Ascending aorta (tissue), 2 donors: Measurements from ENCODE around the gene MISP3. TPM values are rescaled to one million over a fixed set of nuclear protein-coding genes. Genes with fewer than 3 reads are reported as not detected.
"Not testable (repeated sequence)": the region's sequence is repeated elsewhere in the genome, so short reads cannot be mapped to it uniquely, and the experiment has no call there.

Experiments used
- DNase-seq, 2 donors: peaks; one replicate each; pipeline ENCODE4 v3.0.0-alpha.2; 2019; ENCODE audit warnings: low spot score in 2 of 2
- H3K27ac ChIP-seq, 2 donors: fragments of 200-600 bp; sonication (generic); one replicate each; pipeline ENCODE4 v1.5.1; 2016 to 2017; ENCODE audit warnings: mild to moderate bottlenecking in 1 of 2
- H3K27me3 ChIP-seq: fragments of 200-600 bp; sonication (generic); one replicate; pipeline ENCODE4 v1.5.1; 2017
- H3K36me3 ChIP-seq, 2 donors: fragments of 200-600 bp; sonication (generic); one replicate each; pipeline ENCODE4 v1.5.1; 2016
- H3K4me1 ChIP-seq, 2 donors: fragments of 200-600 bp; sonication (generic); one replicate each; pipeline ENCODE4 v1.5.1; 2016 to 2017; ENCODE audit warnings: mild to moderate bottlenecking in 1 of 2
- H3K4me3 ChIP-seq, 2 donors: fragments of 200-600 bp; sonication (generic); one replicate each; pipeline ENCODE4 v1.5.1; 2016 to 2017; ENCODE audit warnings: mild to moderate bottlenecking in 1 of 2
- H3K9me3 ChIP-seq, 2 donors: fragments of 200-600 bp; sonication (generic); one replicate each; pipeline ENCODE4 v1.5.1; 2016
- CTCF ChIP-seq, 3 experiments: fragments of 200-600 bp in 2 of 3; fragments of 450-650 bp in 1 of 3; sonication (generic) in 2 of 3; IDR thresholded peaks; one replicate each; pipeline ENCODE4 v1.5.1; 2016 to 2019; ENCODE audit warnings: antibody characterized with exemption in 3 of 3, mild to moderate bottlenecking in 1 of 3, moderate library complexity in 1 of 3
- intact Hi-C: fragments of 100-400 bp; cut with DNase I; formaldehyde crosslinking; loops from one replicate; pipeline ENCODE4 v1.15.1; 2023
- total RNA-seq: library from RNA; depleted of rRNA; stranded (reverse); fragments of >200 nt; gene quantifications from one replicate; pipeline ENCODE4 v1.1.0, GENCODE V29; 2016

MISP3 gene
- total RNA-seq, 1 donor from 2014 or later: 6.0 TPM

DNA sequence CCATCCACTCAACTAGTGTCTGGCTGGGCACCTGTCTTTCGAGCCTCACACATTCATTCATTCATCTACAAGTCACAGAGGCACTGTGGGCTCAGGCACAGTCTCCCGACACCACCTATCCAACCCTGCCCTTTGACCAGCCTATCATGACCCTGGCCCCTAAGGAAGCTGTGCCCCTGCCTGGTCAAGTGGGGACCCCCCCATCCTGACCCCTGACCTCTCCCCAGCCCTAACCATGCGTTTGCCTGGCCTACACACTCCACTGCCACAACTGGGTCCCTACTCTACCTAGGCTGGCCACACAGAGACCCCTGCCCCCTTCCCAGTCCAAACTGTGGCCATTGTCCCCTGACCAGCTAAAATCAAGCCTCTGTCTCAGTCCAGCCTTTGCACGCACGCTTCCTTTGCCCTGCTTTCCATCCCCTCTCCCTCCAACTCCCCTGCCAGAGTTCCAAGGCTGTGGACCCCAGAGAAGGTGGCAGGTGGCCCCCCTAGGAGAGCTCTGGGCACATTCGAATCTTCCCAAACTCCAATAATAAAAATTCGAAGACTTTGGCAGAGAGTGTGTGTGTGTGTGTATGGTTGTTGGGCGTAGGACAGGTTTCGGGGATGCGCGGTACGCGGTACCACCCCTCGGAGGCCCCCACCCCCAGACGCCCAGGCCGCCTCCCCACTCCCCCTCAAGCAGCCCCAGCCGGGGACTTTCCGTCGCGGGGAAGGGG lies 41.4 kb upstream of the MISP3 start:
- TF ChIP-seq CTCF (IDR thresholded peaks at IDR 0.05): no peak
- Histone ChIP-seq H3K4me3 (peak overlapping the region; percentile 50 to 71), H3K9me3 (no peaks in the 10 kb centered on the region), H3K36me3 (no peaks in the 10 kb centered on the region), H3K27ac (peak overlapping the region in 1 of 2 donors; percentile 38), H3K4me1 (peaks cover 0 to 7% of the 10 kb centered on the region in 2 donors), H3K27me3 (no peaks in the 10 kb centered on the region)
- no peak for DNase-seq
- intact Hi-C loops: no loop called here

DNA sequence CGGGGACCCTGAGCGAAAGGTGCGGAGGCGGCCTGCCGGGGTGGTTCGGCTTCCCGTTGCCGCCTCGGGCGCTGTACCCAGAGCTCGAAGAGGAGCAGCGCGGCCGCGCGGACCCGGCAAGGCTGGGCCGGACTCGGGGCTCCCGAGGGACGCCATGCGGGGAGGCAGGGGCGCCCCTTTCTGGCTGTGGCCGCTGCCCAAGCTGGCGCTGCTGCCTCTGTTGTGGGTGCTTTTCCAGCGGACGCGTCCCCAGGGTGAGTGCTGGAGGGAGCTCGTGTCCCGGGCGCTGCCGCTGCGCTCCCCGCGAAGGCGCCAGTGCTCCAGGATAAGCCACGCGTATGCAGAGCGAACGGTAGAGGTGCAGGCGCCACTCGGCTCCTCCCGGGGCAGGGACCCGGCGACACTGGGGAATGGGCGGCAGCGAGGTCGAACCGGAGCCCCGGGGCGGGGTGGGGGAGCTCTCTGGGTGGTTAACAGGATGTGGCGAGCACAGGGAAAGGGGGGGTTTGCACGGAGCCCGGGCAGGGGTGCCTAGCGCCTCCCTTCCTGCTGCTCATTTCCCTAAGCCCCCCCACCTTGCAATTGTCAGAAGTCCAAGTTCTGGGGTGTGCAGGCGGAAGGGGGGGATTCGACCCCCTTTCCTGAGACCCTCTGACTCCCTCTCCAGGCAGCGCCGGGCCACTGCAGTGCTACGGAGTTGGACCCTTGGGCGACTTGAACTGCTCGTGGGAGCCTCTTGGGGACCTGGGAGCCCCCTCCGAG lies 40.7 kb upstream of the MISP3 start, which contains the start of gene IL27RA:
Gene IL27RA (plus strand): TSS at position 44 of the 762 bp plus-strand sequence. CDS start 111 bp downstream, at position 155.
- DNase-seq: peak in 1 of 2 donors; percentile 72
- H3K4me1 ChIP-seq: peaks cover 0 to 7% of the 10 kb centered on the region in 2 donors
- peak within 1 kb of the TSS; percentile 50 to 71 for H3K4me3 ChIP-seq
- TF ChIP-seq CTCF (IDR thresholded peaks at IDR 0.05): peak in 2 of 3 experiments; percentile 36 to 51
- no peaks in the 10 kb centered on the region for H3K36me3 ChIP-seq
- H3K27ac ChIP-seq: peak within 1 kb of the TSS in 1 of 2 donors; percentile 38
- intact Hi-C loops: no loop called here
- H3K9me3 ChIP-seq: no peaks in the 10 kb centered on the region
- H3K27me3 ChIP-seq: no peaks in the 10 kb centered on the region

GRCh38 chr19:14033946-14034345 lies 38.6 kb upstream of the MISP3 start:
- H3K4me3 ChIP-seq: no peak overlapping the region
- intact Hi-C loops: no loop called here
- TF ChIP-seq CTCF (IDR thresholded peaks at IDR 0.05): no peak
- no peaks in the 10 kb centered on the region for H3K27me3 ChIP-seq
- H3K9me3 ChIP-seq: no peaks in the 10 kb centered on the region
- peaks cover 0 to 7% of the 10 kb centered on the region in 2 donors for H3K4me1 ChIP-seq
- no peak for DNase-seq
- no peaks in the 10 kb centered on the region for H3K36me3 ChIP-seq
- H3K27ac ChIP-seq: no peak overlapping the region

GRCh38 chr19:14035159-14035558 lies 37.4 kb upstream of the MISP3 start:
- H3K27me3 ChIP-seq, DNase-seq, H3K27ac ChIP-seq, H3K4me3 ChIP-seq, intact Hi-C loops, H3K9me3 ChIP-seq, H3K36me3 ChIP-seq, H3K4me1 ChIP-seq: not testable (repeated sequence)

DNA sequence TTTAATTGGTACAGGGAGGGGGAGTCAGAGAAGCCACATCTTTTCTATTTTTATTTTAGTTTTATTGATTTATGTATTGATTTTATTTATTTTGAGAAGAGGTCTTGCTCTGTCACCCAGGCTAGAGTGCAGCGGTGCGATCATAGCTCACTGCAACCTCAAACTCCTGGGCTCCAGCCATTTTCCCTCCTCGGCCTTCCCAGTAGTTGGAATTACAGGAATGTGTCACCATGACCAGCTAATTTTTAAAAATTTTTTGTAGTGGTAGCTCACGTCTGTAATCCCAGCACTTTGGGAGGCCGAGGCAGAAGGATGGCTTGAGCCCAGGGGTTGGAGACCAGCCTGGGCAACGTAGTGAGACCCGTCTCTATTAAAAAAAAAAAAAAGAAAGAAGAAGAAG lies 36.9 kb upstream of the MISP3 start:
- H3K27me3 ChIP-seq: no peaks in the 10 kb centered on the region
- no peak overlapping the region for H3K27ac ChIP-seq
- no peak for TF ChIP-seq CTCF (IDR thresholded peaks at IDR 0.05)
- H3K4me3 ChIP-seq: no peak overlapping the region
- intact Hi-C loops: no loop called here
- H3K36me3 ChIP-seq: no peaks in the 10 kb centered on the region
- H3K4me1 ChIP-seq: peaks cover 0 to 7% of the 10 kb centered on the region in 2 donors
- no peak for DNase-seq
- H3K9me3 ChIP-seq: no peaks in the 10 kb centered on the region

- H3K9me3 ChIP-seq: no peaks in the 10 kb centered on the region
- intact Hi-C loops: no loop called here
Observed at GRCh38 chr19:14039181-14039580, 33.4 kb upstream of the MISP3 start.

More at GRCh38 chr19:14039181-14039580, 33.4 kb upstream of the MISP3 start:
- H3K36me3 ChIP-seq: no peaks in the 10 kb centered on the region
- H3K27me3 ChIP-seq: no peaks in the 10 kb centered on the region
- no peak for TF ChIP-seq CTCF (IDR thresholded peaks at IDR 0.05)
- H3K4me3 ChIP-seq: no peak overlapping the region
- DNase-seq: no peak
- no peak overlapping the region for H3K27ac ChIP-seq
- no peaks in the 10 kb centered on the region for H3K4me1 ChIP-seq
